ENCODE results near the gene KIF4B.

The KIF4B gene

GRCh38 chr5:155052532-155052931 lies 39.0 kb downstream of the KIF4B start:
- DNase-seq (ENCODE audit: low spot score): no peak

GRCh38 chr5:155053501-155053900 lies 39.9 kb downstream of the KIF4B start:
- DNase-seq (ENCODE audit: low spot score): no peak

- DNase-seq (ENCODE audit: low spot score): no peak
Measured at GRCh38 chr5:155056644-155057269, 43.2 kb downstream of the KIF4B start.

- DNase-seq (ENCODE audit: low spot score): no peak
Measured at GRCh38 chr5:155057626-155058025, 44.1 kb downstream of the KIF4B start.

- DNase-seq (ENCODE audit: low spot score): no peak
Measured at GRCh38 chr5:155064580-155064979, 51.0 kb downstream of the KIF4B start.

GRCh38 chr5:155066886-155067595 lies 53.5 kb downstream of the KIF4B start:
- no peak for DNase-seq (ENCODE audit: low spot score)

Data from AG08396 (cell line).